ENCODE data around the gene BCAS4. TPM values are rescaled to one million over a fixed set of nuclear protein-coding genes. Genes with fewer than 3 reads are reported as not detected.

BCAS4 gene
- total RNA-seq, 4 donors from 2014 or later: 0.30 to 0.84 (median 0.51) TPM

- H3K4me1 ChIP-seq: peaks cover 0 to 32% (median 17%) of the 10 kb centered on the region in 4 donors
- H3K4me3 ChIP-seq: no peak overlapping the region
- TF ChIP-seq CTCF (IDR thresholded peaks at IDR 0.05): no peak
- no peak for TF ChIP-seq POLR2A (IDR thresholded peaks at IDR 0.05)
- TF ChIP-seq EP300 (IDR thresholded peaks at IDR 0.05): no peak
- H3K27me3 ChIP-seq: no peaks in the 10 kb centered on the region
- no peak overlapping the region for H3K27ac ChIP-seq
- 92 to 98% methylated on average over 9 of the region's 9 CpGs for WGBS, 2 donors
- no peaks in the 10 kb centered on the region for H3K9me3 ChIP-seq
- DNase-seq (ENCODE audit: low spot score in 2 of 2): no peak
- no peaks in the 10 kb centered on the region for H3K36me3 ChIP-seq
Observed at GRCh38 chr20:50786703-50787102, 8.2 kb upstream of the BCAS4 start.

GRCh38 chr20:50787181-50787580 is 7.7 kb upstream of the BCAS4 start:
- DNase-seq (ENCODE audit: low spot score in 2 of 2): no peak
- no peak for TF ChIP-seq CTCF (IDR thresholded peaks at IDR 0.05)
- TF ChIP-seq POLR2A (IDR thresholded peaks at IDR 0.05): no peak
- no peak for TF ChIP-seq EP300 (IDR thresholded peaks at IDR 0.05)
- 88 to 97% methylated on average over 2 of the region's 2 CpGs for WGBS, 2 donors
- Histone ChIP-seq H3K4me3 (no peak overlapping the region), H3K9me3 (no peaks in the 10 kb centered on the region), H3K36me3 (no peaks in the 10 kb centered on the region), H3K27ac (peak overlapping the region in 1 of 4 donors; percentile 95), H3K4me1 (peaks cover 0 to 32% (median 17%) of the 10 kb centered on the region in 4 donors), H3K27me3 (no peaks in the 10 kb centered on the region)

GRCh38 chr20:50788045-50788991 is 6.5 kb upstream of the BCAS4 start:
- peak overlapping the region; percentile 36 to 95 (median 76) for H3K27ac ChIP-seq
- no peak overlapping the region for H3K4me3 ChIP-seq
- no peaks in the 10 kb centered on the region for H3K27me3 ChIP-seq
- H3K4me1 ChIP-seq: peaks cover 0 to 32% (median 17%) of the 10 kb centered on the region in 4 donors
- no peak for TF ChIP-seq EP300 (IDR thresholded peaks at IDR 0.05)
- peak in 3 of 5 experiments; percentile 40 to 58 (median 46) for TF ChIP-seq CTCF (IDR thresholded peaks at IDR 0.05)
- no peaks in the 10 kb centered on the region for H3K36me3 ChIP-seq
- 31 to 33% methylated on average over 18 of the region's 18 CpGs for WGBS, 2 donors
- no peaks in the 10 kb centered on the region for H3K9me3 ChIP-seq
- DNase-seq (ENCODE audit: low spot score in 2 of 2): peak in 1 of 2 donors; percentile 46

GRCh38 chr20:50789968-50790650 is 4.8 kb upstream of the BCAS4 start:
- H3K27ac ChIP-seq: peak overlapping the region; percentile 81 to 97 (median 94)
- TF ChIP-seq CTCF (IDR thresholded peaks at IDR 0.05) (no peak), POLR2A (IDR thresholded peaks at IDR 0.05) (no peak), EP300 (IDR thresholded peaks at IDR 0.05) (no peak)

More at GRCh38 chr20:50789968-50790650, 4.8 kb upstream of the BCAS4 start:
- peaks cover 0 to 43% (median 17%) of the 10 kb centered on the region in 4 donors for H3K4me1 ChIP-seq
- no peaks in the 10 kb centered on the region for H3K36me3 ChIP-seq
- H3K27me3 ChIP-seq: no peaks in the 10 kb centered on the region
- no peaks in the 10 kb centered on the region for H3K9me3 ChIP-seq
- WGBS, 2 donors: 71 to 78% methylated on average over 11 of the region's 11 CpGs
- DNase-seq (ENCODE audit: low spot score in 2 of 2): peak in 1 of 2 donors; percentile 18
- H3K4me3 ChIP-seq: peak overlapping the region in 1 of 4 donors; percentile 31

All from tibial nerve (tissue), 4 donors.